Measurements from ENCODE around the gene TMEM125. TPM values are rescaled to one million over a fixed set of nuclear protein-coding genes. Genes with fewer than 3 reads are reported as not detected.

The TMEM125 gene
- total RNA-seq, 1 donor from 2014 or later = 10.8 TPM

GRCh38 chr1:43274804-43275180 is 5.0 kb downstream of the TMEM125 start:
- no peak for ATAC-seq

GRCh38 chr1:43275826-43276620 is 6.2 kb downstream of the TMEM125 start:
- no peak for ATAC-seq

GRCh38 chr1:43276673-43277072 is 6.9 kb downstream of the TMEM125 start:
- no peak for ATAC-seq

GRCh38 chr1:43277116-43277876 is 7.5 kb downstream of the TMEM125 start:
- no peak for ATAC-seq

DNA sequence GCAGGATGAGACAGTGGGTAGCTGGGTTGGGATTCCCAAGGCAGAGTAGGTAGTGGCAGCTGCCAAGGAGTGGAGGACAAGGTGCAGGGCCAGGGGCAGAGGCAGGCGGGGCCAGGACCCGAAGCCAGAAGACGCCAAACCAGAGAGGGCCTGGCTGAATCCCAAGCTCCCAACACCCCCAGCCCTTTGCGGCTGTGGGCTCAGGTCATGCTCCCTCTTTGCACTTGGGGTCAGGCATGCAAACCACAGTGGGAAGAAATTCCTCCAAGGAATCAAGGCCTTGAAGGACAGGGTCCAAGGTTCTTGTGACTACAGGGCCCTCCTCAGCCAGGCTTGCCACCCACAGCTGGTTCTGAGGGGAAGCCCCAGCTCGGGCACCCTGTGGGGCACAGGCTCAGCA is 9.4 kb downstream of the TMEM125 start:
- ATAC-seq = no peak

- ATAC-seq = no peak
Observed at GRCh38 chr1:43279666-43280065, 9.9 kb downstream of the TMEM125 start.

DNA sequence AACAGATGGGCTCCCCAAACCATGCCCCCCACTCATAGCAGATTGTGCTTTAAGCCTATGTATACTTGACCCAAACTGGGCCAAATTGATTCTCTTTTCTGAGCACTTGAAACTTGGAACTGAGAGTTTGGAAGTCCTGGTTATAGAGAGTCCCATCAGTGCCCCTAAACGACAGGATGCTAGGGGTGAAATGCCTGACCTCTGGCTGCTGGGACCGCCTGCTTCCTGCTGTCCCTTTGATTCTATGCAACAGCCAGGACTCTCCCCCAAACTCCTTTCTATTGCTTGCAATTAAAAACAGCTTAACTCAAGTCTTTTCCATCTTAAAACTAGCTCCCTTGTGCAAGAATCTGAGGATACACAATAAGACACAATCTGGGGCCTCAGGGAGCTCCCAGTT is 10.9 kb downstream of the TMEM125 start:
- no peak for ATAC-seq

GRCh38 chr1:43282220-43283195 is 12.7 kb downstream of the TMEM125 start:
- no peak for ATAC-seq

DNA sequence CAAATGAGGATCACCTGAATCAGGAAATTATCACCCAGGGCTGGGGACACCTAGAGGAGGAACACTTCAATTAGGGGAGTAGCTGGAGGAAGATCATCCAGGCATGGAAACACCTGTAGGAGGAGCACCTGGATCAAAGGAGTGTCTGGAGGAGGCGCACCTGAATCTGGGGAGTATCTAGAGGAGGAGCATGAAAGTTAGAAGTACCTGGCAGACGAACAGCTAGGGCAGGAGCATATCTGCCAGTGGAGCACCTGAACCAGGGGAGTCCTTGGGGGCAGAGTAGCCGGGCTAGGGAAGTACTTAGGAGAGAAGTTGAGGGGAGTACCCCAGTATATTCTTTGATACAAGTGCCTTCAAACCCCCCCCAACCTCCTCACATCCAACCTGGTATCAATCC is 14.3 kb downstream of the TMEM125 start:
- ATAC-seq = peak; percentile 48

- ATAC-seq = peak; percentile 58
Observed at GRCh38 chr1:43284546-43285110, 14.8 kb downstream of the TMEM125 start.

- peak; percentile 93 for ATAC-seq
Observed at GRCh38 chr1:43285269-43285990, 15.6 kb downstream of the TMEM125 start, which contains the start of gene C1orf210. Gene C1orf210 (minus strand): TSS chr1:43285581. CDS start chr1:43283270, 2,311 bp downstream.

GRCh38 chr1:43286115-43286514 is 16.3 kb downstream of the TMEM125 start:
- ATAC-seq = no peak

DNA sequence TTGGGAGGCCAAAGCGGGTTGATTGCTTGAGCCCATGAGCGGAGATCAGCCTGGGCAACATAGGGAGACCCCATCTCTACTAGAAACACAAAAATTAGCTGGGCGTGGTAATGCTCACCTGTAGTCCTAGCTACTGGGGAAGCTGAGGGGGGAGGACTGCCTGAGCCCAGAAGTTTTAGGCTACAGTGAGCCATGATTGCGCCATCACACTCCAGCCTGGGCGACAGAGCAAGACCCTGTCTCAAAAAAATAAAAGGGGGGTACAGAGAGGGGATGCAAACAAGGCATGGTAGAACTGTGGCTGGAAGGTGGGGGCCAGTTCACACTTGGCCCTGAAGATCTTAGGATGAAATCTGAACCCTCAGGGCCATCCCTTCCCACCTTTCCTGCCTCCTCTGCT is 16.8 kb downstream of the TMEM125 start:
- no peak for ATAC-seq

- no peak for ATAC-seq
Observed at GRCh38 chr1:43288058-43288784, 18.4 kb downstream of the TMEM125 start.

DNA sequence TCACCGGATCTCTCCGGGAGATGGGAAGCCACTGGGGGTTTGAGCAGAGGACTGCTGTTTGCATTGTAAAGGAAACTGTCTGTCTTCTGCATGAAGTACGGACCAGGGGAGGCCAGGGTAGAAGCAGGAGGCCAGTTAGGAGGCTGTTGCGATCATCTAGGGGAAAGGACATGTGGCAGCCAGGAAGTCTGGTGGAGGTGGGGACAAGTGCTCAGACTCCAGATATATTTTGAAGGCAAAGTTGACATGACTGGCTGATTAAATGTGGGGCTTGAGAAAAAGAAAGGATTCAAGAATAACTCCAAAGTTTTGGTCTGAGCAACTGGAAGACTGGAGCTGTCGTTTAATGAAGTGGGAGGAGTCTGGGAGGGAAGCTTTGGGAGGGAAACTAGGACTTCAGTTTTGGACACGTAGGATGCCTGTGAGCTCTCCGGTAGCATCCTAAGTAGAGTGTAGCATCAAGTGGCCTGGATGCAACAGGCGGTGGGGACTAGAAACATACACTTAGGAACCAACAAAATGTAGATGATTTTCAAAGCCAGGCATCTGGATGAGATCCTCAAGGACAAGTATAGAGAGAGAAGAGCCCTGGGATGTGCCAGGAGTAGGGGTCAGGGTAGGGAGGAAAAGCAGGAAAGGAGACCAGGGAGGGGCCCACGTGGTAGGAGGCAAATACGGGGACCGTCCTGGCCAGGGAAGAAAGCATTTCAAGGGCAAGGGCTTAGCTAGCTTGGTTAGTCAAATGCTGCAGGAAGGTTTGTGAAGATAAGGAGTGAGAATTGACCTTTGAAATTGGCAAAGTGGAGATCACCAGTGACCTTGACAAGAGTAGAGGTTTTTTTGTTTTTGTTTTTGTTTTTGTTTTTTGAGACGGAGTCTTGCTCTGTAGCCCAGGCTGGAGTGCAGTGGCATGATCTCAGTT is 19.3 kb downstream of the TMEM125 start:
- no peak for ATAC-seq

DNA sequence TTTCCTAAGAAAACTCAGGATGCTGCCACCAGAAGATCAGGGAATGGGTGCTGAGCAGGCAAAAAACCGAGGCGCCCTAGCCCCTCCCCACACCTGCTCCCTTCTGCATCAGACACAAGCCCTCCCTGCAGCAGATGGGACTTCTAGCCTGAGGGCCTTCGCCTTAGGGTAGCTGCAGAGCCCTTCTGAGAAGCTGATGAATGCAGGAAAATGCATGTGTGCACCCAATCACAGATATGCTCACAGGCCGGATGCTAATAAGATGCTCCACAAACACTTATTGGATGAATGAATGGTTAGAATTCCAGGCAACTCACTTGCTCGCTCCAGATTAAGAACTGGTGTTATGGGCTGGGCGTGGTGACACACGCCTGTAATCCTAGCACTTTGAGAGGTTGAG is 22.4 kb downstream of the TMEM125 start:
- no peak for ATAC-seq

GRCh38 chr1:43292679-43293078 is 22.9 kb downstream of the TMEM125 start:
- no peak for ATAC-seq

GRCh38 chr1:43293176-43293575 is 23.4 kb downstream of the TMEM125 start:
- ATAC-seq = no peak

- peak; percentile 62 for ATAC-seq
Observed at GRCh38 chr1:43293896-43294760, 24.3 kb downstream of the TMEM125 start.
